Vein endothelial cell (primary cell): ENCODE results near the gene SIAE. TPM values are rescaled to one million over a fixed set of nuclear protein-coding genes. Genes with fewer than 3 reads are reported as not detected.

Experiments
- small RNA-seq: library from RNA; depleted of rRNA; stranded (forward); fragments of <200 nt; gene quantifications from one replicate; pipeline ENCODE3, GENCODE V24; 2012
- total RNA-seq: library from RNA; depleted of rRNA; stranded (reverse); fragments of >200 nt; gene quantifications from 2 replicates; pipeline ENCODE4 v1.2.3, GENCODE V29; 2012

Gene SIAE
- 12.9 and 14.7 TPM in 2 replicates for total RNA-seq

GRCh38 chr11:124673333-124674167 is at the start of gene SIAE, which contains the start of gene SPA17:
Gene SIAE (minus strand): TSS chr11:124673739. CDS start chr11:124673708, 31 bp downstream.
Gene SPA17 (plus strand): TSS chr11:124673904. CDS start chr11:124675265, 1,361 bp downstream.

GRCh38 chr11:124622531-124623451 is 50.7 kb downstream of the SIAE start, which contains the start of gene TBRG1:
Gene TBRG1 (plus strand): TSS chr11:124622864. CDS start chr11:124623084, 220 bp downstream.

GRCh38 chr11:124611064-124611463 is 62.5 kb downstream of the SIAE start, which contains the start of gene PANX3:
Gene PANX3 (plus strand): TSS chr11:124611428. CDS start chr11:124611557, 129 bp downstream.

Small RNA genes within 50 kb of the gene (small RNA-seq; reads per million reads assigned to genes)
- not detected for gene RNA5SP352

Other genes starting within 250 kb of the SIAE start
- not detected in 2 replicates for gene OR8B4, start 248.9 kb downstream of the SIAE start, total RNA-seq
- gene OR8B8, start 228.0 kb downstream of the SIAE start, total RNA-seq, result not detected in 2 replicates
- not detected in 2 replicates for gene OR8B12, start 130.1 kb downstream of the SIAE start, total RNA-seq
- not detected in 2 replicates for gene OR8A1, start 103.7 kb downstream of the SIAE start, total RNA-seq
- not detected in 2 replicates for gene PANX3, start 62.3 kb downstream of the SIAE start, total RNA-seq
- gene TBRG1, start 50.9 kb downstream of the SIAE start, total RNA-seq, result 17.6 and 18.3 TPM in 2 replicates
- 7.5 and 8.6 TPM in 2 replicates for gene SPA17, start 165 bp upstream of the SIAE start, total RNA-seq
- 2.6 and 4.8 TPM in 2 replicates for gene NRGN, start 66.2 kb upstream of the SIAE start, total RNA-seq
- 0.33 and 0.86 TPM in 2 replicates for gene VSIG2, start 78.5 kb upstream of the SIAE start, total RNA-seq
- 114 and 190 TPM in 2 replicates for gene ESAM, start 88.6 kb upstream of the SIAE start, total RNA-seq
- 15.4 and 15.8 TPM in 2 replicates for gene MSANTD2, start 126.7 kb upstream of the SIAE start, total RNA-seq
- gene ROBO3, start 191.7 kb upstream of the SIAE start, total RNA-seq, result 20.5 and 50.6 TPM in 2 replicates
- gene ROBO4, start 224.1 kb upstream of the SIAE start, total RNA-seq, result 505 and 745 TPM in 2 replicates
- gene HEPN1, start 245.5 kb upstream of the SIAE start, total RNA-seq, result 0.19 and 0.33 TPM in 2 replicates